ENCODE results near the gene NR3C2. TPM values are rescaled to one million over a fixed set of nuclear protein-coding genes. Genes with fewer than 3 reads are reported as not detected.

Gene NR3C2
- total RNA-seq, 2 donors from 2014 or later, result 0.44 to 0.82 TPM

- no peaks in the 10 kb centered on the region for H3K27me3 ChIP-seq (ENCODE audit: control insufficient read depth, insufficient read depth, low read length, poor library complexity, severe bottlenecking)
- Mint-ChIP-seq H3K36me3 (ENCODE audit: low read depth) (no peaks in the 10 kb centered on the region), H3K27ac (no peak overlapping the region), H3K4me1 (no peaks in the 10 kb centered on the region), H3K4me3 (no peak overlapping the region), H3K9me3 (no peaks in the 10 kb centered on the region), H3K27me3 (ENCODE audit: insufficient read depth) (no peaks in the 10 kb centered on the region)
- H3K27ac ChIP-seq (ENCODE audit: low read depth, low read length), result no peak overlapping the region
- no peak overlapping the region for H3K9ac ChIP-seq (ENCODE audit: extremely low read depth, low read length, poor library complexity, severe bottlenecking)
- no peaks in the 10 kb centered on the region for H3K9me3 ChIP-seq (ENCODE audit: control insufficient read depth, low read length)
- H3K4me1 ChIP-seq (ENCODE audit: control insufficient read depth, insufficient read depth, low read length), result no peaks in the 10 kb centered on the region
- no peak for DNase-seq
- no peaks in the 10 kb centered on the region for H3K36me3 ChIP-seq (ENCODE audit: control insufficient read depth, insufficient read depth, low read length)
- WGBS, 2 experiments (ENCODE audit: insufficient coverage in 1 of 2, insufficient read length in 1 of 2), result 71% methylated on average over 1 of the region's 1 CpG; no CpG with 5 or more reads in 1 of the 2 experiments
- no peak overlapping the region for H3K4me3 ChIP-seq (ENCODE audit: low read length)
- TF ChIP-seq CTCF (conservative IDR thresholded peaks at IDR 0.05), result no peak
These were observed 407.4 kb downstream of the NR3C2 start for GRCh38 chr4:148034813-148035212.

- Mint-ChIP-seq H3K4me1 (peaks cover 5% of the 10 kb centered on the region), H3K9me3 (peaks cover 12% of the 10 kb centered on the region), H3K4me3 (no peak overlapping the region), H3K36me3 (ENCODE audit: low read depth) (no peaks in the 10 kb centered on the region), H3K27me3 (ENCODE audit: insufficient read depth) (no peaks in the 10 kb centered on the region), H3K27ac (no peak overlapping the region)
- no peaks in the 10 kb centered on the region for H3K9me3 ChIP-seq (ENCODE audit: control insufficient read depth, low read length)
- no peak for DNase-seq
- H3K27ac ChIP-seq (ENCODE audit: low read depth, low read length), result peak overlapping the region; percentile 47
- H3K9ac ChIP-seq (ENCODE audit: extremely low read depth, low read length, poor library complexity, severe bottlenecking), result no peak overlapping the region
- H3K4me1 ChIP-seq (ENCODE audit: control insufficient read depth, insufficient read depth, low read length), result no peaks in the 10 kb centered on the region
- TF ChIP-seq CTCF (conservative IDR thresholded peaks at IDR 0.05), result no peak
- H3K4me3 ChIP-seq (ENCODE audit: low read length), result no peak overlapping the region
- no peaks in the 10 kb centered on the region for H3K27me3 ChIP-seq (ENCODE audit: control insufficient read depth, insufficient read depth, low read length, poor library complexity, severe bottlenecking)
- H3K36me3 ChIP-seq (ENCODE audit: control insufficient read depth, insufficient read depth, low read length), result no peaks in the 10 kb centered on the region
- 83% methylated on average over 2 of the region's 2 CpGs; no CpG with 5 or more reads in 1 of the 2 experiments for WGBS, 2 experiments (ENCODE audit: insufficient coverage in 1 of 2, insufficient read length in 1 of 2)
These were observed 411.9 kb downstream of the NR3C2 start for GRCh38 chr4:148030193-148030873.

GRCh38 chr4:148029781-148030180, 412.4 kb downstream of the NR3C2 start:
- Histone ChIP-seq H3K4me1 (ENCODE audit: control insufficient read depth, insufficient read depth, low read length) (no peaks in the 10 kb centered on the region), H3K9me3 (ENCODE audit: control insufficient read depth, low read length) (no peaks in the 10 kb centered on the region), H3K9ac (ENCODE audit: extremely low read depth, low read length, poor library complexity, severe bottlenecking) (no peak overlapping the region), H3K27me3 (ENCODE audit: control insufficient read depth, insufficient read depth, low read length, poor library complexity, severe bottlenecking) (no peaks in the 10 kb centered on the region), H3K27ac (ENCODE audit: low read depth, low read length) (peak overlapping the region; percentile 47), H3K4me3 (ENCODE audit: low read length) (no peak overlapping the region), H3K36me3 (ENCODE audit: control insufficient read depth, insufficient read depth, low read length) (no peaks in the 10 kb centered on the region)
- Mint-ChIP-seq H3K27me3 (ENCODE audit: insufficient read depth) (no peaks in the 10 kb centered on the region), H3K4me1 (peaks cover 7% of the 10 kb centered on the region), H3K27ac (no peak overlapping the region), H3K4me3 (no peak overlapping the region), H3K36me3 (ENCODE audit: low read depth) (no peaks in the 10 kb centered on the region), H3K9me3 (peaks cover 12% of the 10 kb centered on the region)
- 90% methylated on average over 3 of the region's 3 CpGs; no CpG with 5 or more reads in 1 of the 2 experiments for WGBS, 2 experiments (ENCODE audit: insufficient coverage in 1 of 2, insufficient read length in 1 of 2)
- DNase-seq, result no peak
- TF ChIP-seq CTCF (conservative IDR thresholded peaks at IDR 0.05), result no peak
